ENCODE measurements around the gene CCDC12. TPM values are rescaled to one million over a fixed set of nuclear protein-coding genes. Genes with fewer than 3 reads are reported as not detected.

Gene CCDC12
- total RNA-seq, 1 donor from 2014 or later = 60.3 TPM

- no peak for DNase-seq (ENCODE audit: low read depth)
- H3K4me3 ChIP-seq (ENCODE audit: low read depth, low read length) = no peak overlapping the region
- no peak for TF ChIP-seq CTCF (conservative IDR thresholded peaks at IDR 0.05; ENCODE audit: low read depth, low read length)
These were observed 99.9 kb downstream of the CCDC12 start for GRCh38 chr3:46876313-46877300.

DNA sequence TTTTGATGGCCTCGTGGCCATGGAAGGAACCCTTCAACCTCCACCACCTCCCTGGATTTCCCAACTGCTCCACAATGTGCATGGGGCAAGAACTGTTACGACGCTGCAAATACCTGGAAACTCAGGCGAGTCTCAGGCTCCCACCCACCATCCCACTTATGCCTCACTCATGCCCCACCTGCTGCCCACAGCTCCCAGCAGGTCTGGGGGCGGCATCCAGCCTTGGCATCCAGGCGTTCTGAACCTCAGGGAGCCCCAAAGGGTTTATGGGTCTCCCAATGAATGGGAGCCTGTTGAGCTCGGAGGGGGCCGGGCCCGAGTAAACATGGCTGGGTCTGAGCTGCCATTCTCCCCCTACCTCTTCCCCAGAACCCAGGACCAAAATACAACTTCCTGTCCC, 101.0 kb downstream of the CCDC12 start:
- DNase-seq (ENCODE audit: low read depth) = no peak
- TF ChIP-seq CTCF (conservative IDR thresholded peaks at IDR 0.05; ENCODE audit: low read depth, low read length) = no peak

GRCh38 chr3:46874430-46874829, 102.1 kb downstream of the CCDC12 start:
- H3K4me3 ChIP-seq (ENCODE audit: low read depth, low read length) = no peak overlapping the region
- DNase-seq (ENCODE audit: low read depth) = no peak
- TF ChIP-seq CTCF (conservative IDR thresholded peaks at IDR 0.05; ENCODE audit: low read depth, low read length) = no peak

More for the DNA sequence above, 101.0 kb downstream of the CCDC12 start:
- H3K4me3 ChIP-seq (ENCODE audit: low read depth, low read length) = no peak overlapping the region

GRCh38 chr3:46873521-46873920, 103.0 kb downstream of the CCDC12 start:
- no peak for TF ChIP-seq CTCF (conservative IDR thresholded peaks at IDR 0.05; ENCODE audit: low read depth, low read length)
- no peak overlapping the region for H3K4me3 ChIP-seq (ENCODE audit: low read depth, low read length)
- DNase-seq (ENCODE audit: low read depth) = no peak

Other genes starting within 250 kb of the CCDC12 start
- 4.2 TPM in 1 of 2 replicates, not detected in the other for gene MYL3, start 113.3 kb downstream of the CCDC12 start, total RNA-seq
- 1.2 and 11.5 TPM in 2 replicates for gene PTH1R, start 99.0 kb downstream of the CCDC12 start, total RNA-seq
- gene NBEAL2, start 2.9 kb upstream of the CCDC12 start, total RNA-seq = 40.7 and 79.7 TPM in 2 replicates
- gene SETD2, start 187.4 kb upstream of the CCDC12 start, total RNA-seq = 17.4 and 21.3 TPM in 2 replicates